GM12873 (cell line): ENCODE data around the gene PPM1E.

Experiments used
- CTCF ChIP-seq: IDR thresholded peaks from 2 replicates; pipeline ENCODE4 v1.5.1; 2012; ENCODE audit warnings: low read depth, mild to moderate bottlenecking, moderate library complexity, low read length, control low read depth; ENCODE audit not compliant: insufficient read depth; ENCODE audit errors: missing control alignments

Gene PPM1E

GRCh38 chr17:59030811-59031210 is 275.2 kb downstream of the PPM1E start:
- no peak for TF ChIP-seq CTCF
